HT1080 (cell line): ENCODE measurements around the gene TRDN. TPM values are rescaled to one million over a fixed set of nuclear protein-coding genes. Genes with fewer than 3 reads are reported as not detected.
A peak's percentile ranks its signal among the peaks of the same experiment; 100 is the strongest.

Experiments
- DNase-seq: peaks from one replicate; pipeline ENCODE4 v3.0.0-alpha.2; 2015; ENCODE audit warnings: low read depth
- polyA plus RNA-seq, 2 experiments: library from polyadenylated mRNA; depleted of rRNA; stranded (reverse); fragments of >200 nt; gene quantifications; 2 replicates each; pipeline ENCODE4 v1.2.3, GENCODE V29; 2015
- total RNA-seq: library from RNA; depleted of rRNA; stranded (reverse); fragments of >200 nt; shearing (Covaris generic); gene quantifications from 2 replicates; pipeline ENCODE4 v1.2.3, GENCODE V29; 2014; rRNA removed

The TRDN gene, protein sequence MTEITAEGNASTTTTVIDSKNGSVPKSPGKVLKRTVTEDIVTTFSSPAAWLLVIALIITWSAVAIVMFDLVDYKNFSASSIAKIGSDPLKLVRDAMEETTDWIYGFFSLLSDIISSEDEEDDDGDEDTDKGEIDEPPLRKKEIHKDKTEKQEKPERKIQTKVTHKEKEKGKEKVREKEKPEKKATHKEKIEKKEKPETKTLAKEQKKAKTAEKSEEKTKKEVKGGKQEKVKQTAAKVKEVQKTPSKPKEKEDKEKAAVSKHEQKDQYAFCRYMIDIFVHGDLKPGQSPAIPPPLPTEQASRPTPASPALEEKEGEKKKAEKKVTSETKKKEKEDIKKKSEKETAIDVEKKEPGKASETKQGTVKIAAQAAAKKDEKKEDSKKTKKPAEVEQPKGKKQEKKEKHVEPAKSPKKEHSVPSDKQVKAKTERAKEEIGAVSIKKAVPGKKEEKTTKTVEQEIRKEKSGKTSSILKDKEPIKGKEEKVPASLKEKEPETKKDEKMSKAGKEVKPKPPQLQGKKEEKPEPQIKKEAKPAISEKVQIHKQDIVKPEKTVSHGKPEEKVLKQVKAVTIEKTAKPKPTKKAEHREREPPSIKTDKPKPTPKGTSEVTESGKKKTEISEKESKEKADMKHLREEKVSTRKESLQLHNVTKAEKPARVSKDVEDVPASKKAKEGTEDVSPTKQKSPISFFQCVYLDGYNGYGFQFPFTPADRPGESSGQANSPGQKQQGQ
- total RNA-seq: not detected in 2 replicates
- not detected in 2 replicates for polyA plus RNA-seq (2015; cell fraction: cytosol; rRNA removed)
- not detected in 2 replicates for polyA plus RNA-seq (2015; cell fraction: nucleus; rRNA removed)

GRCh38 chr6:123636782-123637181 lies at the start of gene TRDN:
Gene TRDN, minus strand, starts transcription at chr6:123636950. Its CDS starts 175 bp downstream, at chr6:123636775.
- no peak for DNase-seq

GRCh38 chr6:123681957-123682462 lies 45.3 kb upstream of the TRDN start:
- DNase-seq: no peak

GRCh38 chr6:123677897-123678296 lies 41.1 kb upstream of the TRDN start:
- no peak for DNase-seq

DNA sequence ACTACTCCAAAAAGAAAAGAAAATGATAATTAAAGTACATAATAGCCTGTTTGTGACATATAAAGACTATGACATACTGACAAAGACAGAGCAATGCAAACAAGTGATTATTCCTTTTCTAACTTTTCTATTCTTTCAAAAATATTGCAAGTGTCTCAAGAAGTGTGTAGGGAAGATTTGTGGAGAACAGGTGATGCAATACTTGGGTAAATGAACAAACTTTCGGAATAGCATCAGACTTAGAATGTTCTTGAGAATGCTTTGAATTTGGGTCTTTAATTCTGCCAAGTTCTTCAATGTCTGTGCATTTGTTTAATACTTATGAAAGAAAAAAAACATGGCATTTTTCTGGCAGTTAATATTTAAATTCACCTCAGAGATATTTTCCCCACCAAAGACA lies 40.0 kb upstream of the TRDN start:
- DNase-seq: no peak

DNA sequence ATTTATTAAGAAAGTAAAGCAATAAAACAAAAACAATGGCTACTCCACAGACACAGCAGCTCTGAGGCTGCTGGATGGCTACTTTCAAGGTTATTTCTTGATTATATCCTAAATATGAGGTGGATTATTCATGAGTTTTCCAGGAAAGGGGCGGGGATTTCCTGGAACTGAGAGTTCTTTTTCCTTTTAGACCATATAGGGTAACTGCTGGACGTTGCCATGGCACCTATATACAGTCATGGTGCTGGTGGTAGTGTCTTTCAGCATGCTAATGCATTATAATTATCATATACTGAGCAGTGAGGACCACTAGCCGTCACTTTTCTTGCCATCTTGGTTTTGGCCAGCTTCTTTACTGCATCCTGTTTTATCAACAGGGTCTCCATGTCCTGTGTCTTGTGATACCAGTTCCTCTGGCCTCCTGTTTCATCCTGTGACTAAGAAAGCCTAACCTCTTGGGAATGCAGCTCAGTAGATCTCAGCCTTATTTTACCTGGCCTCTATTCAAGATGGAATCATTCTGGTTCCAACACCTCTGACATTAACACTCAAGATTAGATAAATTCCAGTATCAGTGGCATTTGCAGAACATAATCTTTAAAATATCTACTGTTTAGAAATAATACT lies 32.3 kb upstream of the TRDN start:
- DNase-seq: peak; percentile 8

GRCh38 chr6:123668063-123668462 lies 31.3 kb upstream of the TRDN start:
- no peak for DNase-seq

- DNase-seq: no peak
These were observed 26.7 kb upstream of the TRDN start for GRCh38 chr6:123663436-123663835.

DNA sequence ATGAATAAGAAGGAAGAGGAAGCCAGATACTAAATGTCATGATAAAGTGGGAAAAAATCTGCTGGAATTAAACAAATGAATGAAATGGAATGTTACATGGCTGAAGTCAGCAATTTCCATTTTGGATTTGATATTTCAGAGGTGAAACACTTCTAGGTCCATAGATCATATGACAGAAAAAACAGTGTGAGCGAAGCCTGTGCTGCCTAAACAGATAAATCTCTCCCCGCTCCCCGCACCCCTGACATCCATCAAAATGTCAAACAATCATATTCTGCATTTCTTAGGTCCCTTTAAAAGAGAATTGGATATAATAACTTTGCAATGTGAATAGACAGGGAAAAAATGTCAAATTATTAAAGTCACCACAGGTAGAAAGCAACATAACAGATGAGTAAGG lies 26.0 kb upstream of the TRDN start:
- no peak for DNase-seq

GRCh38 chr6:123661105-123661891 lies 24.5 kb upstream of the TRDN start:
- no peak for DNase-seq

DNA sequence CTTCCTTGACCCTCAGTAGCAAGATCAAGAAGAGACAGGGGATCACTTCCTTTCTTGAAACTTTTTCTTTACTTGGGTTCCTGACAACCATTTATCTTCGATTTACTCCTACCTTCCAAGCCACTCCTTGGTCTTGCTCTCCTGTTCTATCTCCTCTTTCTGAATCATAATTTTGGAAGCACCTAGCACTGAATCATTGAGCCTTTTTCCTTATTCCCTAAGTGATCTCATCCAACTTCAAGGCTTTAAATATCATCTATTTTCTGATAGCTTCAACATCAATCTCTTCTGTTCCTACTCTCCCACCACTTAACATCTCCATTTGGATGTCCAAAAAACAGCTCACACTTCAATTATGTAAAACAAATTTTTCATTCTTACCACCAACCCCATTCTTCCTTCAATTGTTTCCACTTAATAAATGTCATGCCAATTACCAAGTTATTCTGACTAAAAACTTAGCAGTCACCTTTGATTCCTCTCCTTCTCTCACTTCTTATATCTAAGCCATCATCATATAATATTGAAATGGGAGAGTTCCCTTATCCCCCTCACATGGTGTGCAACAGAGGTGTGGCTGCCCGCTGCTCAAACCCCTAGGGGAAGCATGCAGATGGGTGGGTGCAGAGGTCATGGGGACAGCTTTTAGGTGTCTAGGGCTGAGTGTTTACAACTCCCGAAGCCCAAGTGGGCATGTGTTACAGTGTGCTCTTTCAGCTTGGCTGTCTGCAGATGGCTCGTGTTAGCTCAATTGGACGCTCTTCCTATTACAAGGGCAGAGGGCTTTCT lies 23.4 kb upstream of the TRDN start:
- no peak for DNase-seq

DNA sequence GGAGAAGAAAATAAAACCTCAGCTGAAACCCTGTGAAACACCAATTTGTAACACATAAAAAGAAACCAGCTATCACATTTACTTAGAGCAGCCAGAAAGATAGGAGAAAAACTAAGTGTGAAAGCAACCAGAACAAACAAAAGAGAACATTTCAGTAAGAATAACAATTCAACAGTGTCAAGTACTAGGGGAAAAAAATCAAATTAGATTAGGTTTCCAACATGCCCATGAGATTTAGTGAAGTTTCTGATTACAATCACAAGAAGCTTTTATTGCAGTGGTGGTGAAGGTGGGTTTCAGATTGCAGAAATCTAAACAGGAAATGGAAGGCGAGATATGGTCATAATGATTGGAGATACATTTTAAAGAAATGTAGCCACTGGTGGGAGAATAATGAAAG lies 22.1 kb upstream of the TRDN start:
- DNase-seq: no peak

DNA sequence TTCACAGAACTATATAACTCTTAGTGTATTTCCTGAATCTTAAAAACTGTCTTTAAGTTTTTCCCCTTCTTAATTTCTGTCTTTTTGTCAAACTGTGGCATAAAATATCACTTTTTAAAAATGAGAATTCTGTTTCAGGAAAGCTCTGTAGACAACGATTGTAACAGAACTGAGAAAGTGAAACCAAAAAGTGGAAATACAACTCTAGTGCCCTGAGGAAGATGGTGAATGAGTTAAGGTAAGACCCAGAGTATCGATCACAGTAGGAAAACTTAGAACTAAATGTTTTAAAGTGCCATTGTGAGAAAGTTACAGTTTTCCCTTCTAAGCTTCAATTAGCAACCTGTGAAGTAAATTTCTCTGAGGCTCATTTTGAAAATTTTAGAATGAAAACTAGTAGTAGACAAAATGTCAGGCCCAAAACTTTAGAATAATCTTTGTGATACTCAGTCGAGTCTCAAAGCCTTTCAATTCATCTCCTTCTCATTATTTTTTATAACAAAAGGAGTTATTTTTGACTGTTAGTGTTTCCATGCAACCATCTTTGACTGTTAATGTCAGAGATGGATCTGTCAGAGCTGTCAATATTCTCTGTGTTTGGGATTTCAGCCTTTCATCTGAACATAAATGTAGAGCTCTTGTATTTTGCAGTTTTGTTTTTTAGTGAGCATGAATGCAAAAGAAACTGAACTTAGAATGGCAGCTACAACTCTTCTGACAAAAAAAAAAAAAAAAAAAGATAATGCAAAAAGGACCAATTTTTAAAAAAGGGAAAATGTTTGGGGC lies 19.0 kb upstream of the TRDN start:
- peak; percentile 41 for DNase-seq

- DNase-seq: no peak
These were observed 12.0 kb upstream of the TRDN start for GRCh38 chr6:123648723-123649122.

GRCh38 chr6:123648020-123648580 lies 11.3 kb upstream of the TRDN start:
- DNase-seq: no peak

DNA sequence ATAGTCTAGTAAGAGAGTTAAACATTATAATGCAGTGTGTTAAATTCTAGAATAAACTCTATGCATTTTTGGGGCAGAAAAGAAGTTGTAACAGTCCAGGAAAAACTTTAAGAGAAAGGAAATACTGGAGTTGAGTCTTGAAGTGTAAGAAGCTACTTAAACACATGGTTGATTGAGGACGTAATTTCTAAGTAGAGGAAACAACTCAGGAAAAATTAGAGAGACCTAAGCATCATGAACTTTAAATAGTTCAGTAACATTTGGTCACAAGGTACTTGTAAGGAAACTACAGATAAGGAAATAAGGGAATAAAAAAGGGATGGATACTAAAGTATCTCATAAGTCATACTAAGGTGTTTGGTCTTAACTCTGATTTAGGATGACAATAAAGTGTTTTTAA lies 4.7 kb upstream of the TRDN start:
- DNase-seq: no peak

DNA sequence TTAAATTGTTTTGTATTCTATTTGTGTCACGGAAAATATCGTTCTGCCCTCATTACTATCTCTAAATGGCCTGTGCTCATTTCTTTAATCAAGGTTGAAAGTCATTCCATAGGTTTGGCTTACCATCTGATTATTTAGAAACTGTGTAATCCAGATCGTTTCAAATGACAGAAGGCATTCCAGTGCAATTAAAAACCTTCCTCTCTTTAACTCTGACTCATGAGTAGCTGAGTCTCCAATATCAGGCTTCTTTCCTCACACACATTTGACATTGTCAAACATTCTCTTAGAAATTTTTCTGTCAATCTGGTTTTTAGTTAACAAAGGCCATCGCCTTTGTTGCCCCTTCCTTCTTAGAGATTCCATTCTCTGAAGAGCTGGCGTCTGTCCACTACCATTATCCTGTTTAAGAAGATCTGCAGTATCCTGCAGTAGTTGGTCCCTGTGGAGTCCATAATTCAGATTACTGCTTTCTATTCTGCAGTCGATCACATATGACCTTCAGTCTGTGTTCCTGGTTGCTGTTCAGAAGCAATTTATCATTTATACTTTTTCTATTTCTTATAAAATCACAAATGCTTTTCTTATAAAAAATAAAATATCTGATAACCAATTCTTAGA lies 3.9 kb upstream of the TRDN start:
- peak; percentile 16 for DNase-seq

DNA sequence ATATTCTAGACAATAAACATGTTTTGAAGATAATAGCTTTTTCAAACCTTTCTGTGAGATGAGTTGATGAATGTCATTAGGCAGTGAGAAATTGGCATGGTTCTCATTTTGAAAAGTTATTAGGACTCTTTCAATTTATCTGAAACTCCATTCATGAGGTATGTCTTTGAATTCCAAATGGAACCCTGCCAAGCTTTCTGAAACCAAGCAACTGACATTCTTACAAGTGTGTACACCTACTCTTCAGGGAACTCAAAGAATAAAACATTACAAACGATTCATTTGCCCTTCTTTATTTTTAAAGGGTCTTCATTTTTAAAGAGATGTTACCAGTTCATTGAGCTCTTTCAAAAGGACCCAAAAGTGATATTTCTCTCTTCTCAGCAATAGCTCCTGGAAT lies 2.1 kb upstream of the TRDN start:
- no peak for DNase-seq

- no peak for DNase-seq
These were observed 468 bp downstream of the TRDN start for GRCh38 chr6:123636282-123636681.

- no peak for DNase-seq
These were observed 1.2 kb downstream of the TRDN start for GRCh38 chr6:123635567-123635966.
